Transverse colon (tissue), 4 donors: ENCODE results near the gene AVPR2. TPM values are rescaled to one million over a fixed set of nuclear protein-coding genes. Genes with fewer than 3 reads are reported as not detected.
A peak's percentile ranks its signal among the peaks of the same experiment; 100 is the strongest.

Experiments
- DNase-seq: peaks from one replicate; pipeline ENCODE4 v3.0.0-alpha.2; 2019
- H3K27ac ChIP-seq, 4 donors: fragments of 200-600 bp; sonication (generic); 2 replicates each; pipeline ENCODE4 v1.5.1; 2016 to 2018; ENCODE audit warnings: inconsistent platforms in 4 of 4
- H3K27me3 ChIP-seq: fragments of 200-600 bp; sonication (generic); 2 replicates; pipeline ENCODE4 v1.5.1; 2017; ENCODE audit warnings: inconsistent platforms
- H3K36me3 ChIP-seq, 4 donors: fragments of 200-600 bp; sonication (generic); 2 replicates each; pipeline ENCODE4 v1.5.1; 2017 to 2019; ENCODE audit warnings: inconsistent platforms in 4 of 4
- H3K4me1 ChIP-seq, 4 donors: fragments of 200-600 bp; sonication (generic); 2 replicates each; pipeline ENCODE4 v1.5.1; 2017 to 2020; ENCODE audit warnings: inconsistent platforms in 4 of 4
- H3K4me3 ChIP-seq, 4 donors: fragments of 200-600 bp; sonication (generic); 1 replicate in 1 of 4; 2 replicates in 3 of 4; pipeline versions ENCODE4 v1.5.1 to v1.6.1; 2017 to 2019; ENCODE audit warnings: inconsistent platforms in 4 of 4
- H3K9me3 ChIP-seq, 2 donors: fragments of 200-600 bp; sonication (generic); 2 replicates each; pipeline ENCODE4 v1.5.1; 2017 to 2019; ENCODE audit warnings: inconsistent platforms in 2 of 2
- EP300 ChIP-seq: sonication (generic); formaldehyde crosslinking; IDR thresholded peaks from one replicate; pipeline ENCODE4 v1.6.1; 2017; ENCODE audit warnings: antibody characterized with exemption, low read depth
- POLR2A ChIP-seq: fragments of 450-650 bp; IDR thresholded peaks from one replicate; pipeline ENCODE4 v1.6.1; 2016; ENCODE audit warnings: antibody characterized with exemption, mild to moderate bottlenecking, moderate library complexity
- POLR2AphosphoS5 ChIP-seq, 3 donors: sonication (generic); formaldehyde crosslinking; IDR thresholded peaks; one replicate each; pipeline ENCODE4 v1.6.1; 2016; ENCODE audit warnings: antibody characterized with exemption in 3 of 3
- WGBS, 2 donors: methylation state at CpG; one replicate each; pipeline ENCODE4 v1.1.5; 2018; ENCODE audit warnings: low coverage in 1 of 2; 5-methylcytosine and 5-hydroxymethylcytosine counted together
- in situ Hi-C, 4 donors: fragments of 200-750 bp; cut with MboI; loops; one replicate each; pipeline versions ENCODE4 v1.15.0 to v1.15.1; 2017; ENCODE audit warnings: low sequenced_read_pairs in 3 of 4, low pct_ligation_motif_present in 1 of 4, low pct_unique_long_range_greater_than_20kb in 1 of 4
- intact Hi-C: fragments of 100-400 bp; cut with DNase I; formaldehyde crosslinking; loops from one replicate; pipeline ENCODE4 v1.15.1; 2023; ENCODE audit warnings: low total_unique reads
- total RNA-seq, 4 donors: library from RNA; depleted of rRNA; stranded (reverse); fragments of >200 nt; gene quantifications; one replicate each; pipeline ENCODE4 v1.1.0, GENCODE V29; 2016
- TF ChIP-seq, protein P1 (sequence below), 5 experiments: fragments of 200-600 bp in 3 of 5; fragments of 450-650 bp in 2 of 5; sonication (generic) in 3 of 5; IDR thresholded peaks; 1 replicate in 2 of 5; 2 replicates in 3 of 5; pipeline ENCODE4 v1.5.1; 2016 to 2017; ENCODE audit warnings: antibody characterized with exemption in 5 of 5, inconsistent platforms in 3 of 5, mild to moderate bottlenecking in 2 of 5, moderate library complexity in 1 of 5

Gene AVPR2
- total RNA-seq, 4 donors from 2014 or later, result 0.41 to 72.2 (median 9.8) TPM; not detected in 1

DNA sequence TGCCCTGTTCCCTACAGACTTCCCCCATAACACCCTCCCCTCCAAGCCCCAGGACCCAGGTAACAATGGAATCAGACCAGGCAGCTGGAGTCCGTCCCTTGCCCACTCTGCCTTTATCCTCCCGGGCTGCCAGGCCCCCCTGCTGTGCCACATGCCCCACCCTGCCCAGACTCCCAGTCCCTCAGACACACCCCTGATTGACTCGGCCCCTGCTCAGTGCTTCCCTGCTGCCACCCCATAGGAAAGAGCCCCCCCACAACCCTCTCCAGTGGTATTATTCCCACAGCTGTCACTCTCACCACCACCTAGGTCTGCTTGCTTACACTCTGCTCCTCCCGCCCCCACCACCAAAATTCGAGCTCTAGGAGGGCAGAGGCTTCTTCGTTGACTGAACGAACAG, 35.1 kb downstream of the AVPR2 start:
- H3K9me3 ChIP-seq, result no peaks in the 10 kb centered on the region
- DNase-seq, result no peak
- H3K27me3 ChIP-seq, result no peaks in the 10 kb centered on the region
- in situ Hi-C loops, result loop anchor here in 1 of 4 donors (25.0 kb wide), 2 partner anchors 152 to 977 kb away; partner anchors contain the start of genes IDH3G, SRPK3 and SSR4
- H3K36me3 ChIP-seq, result no peaks in the 10 kb centered on the region
- WGBS, 2 donors, result 64% methylated on average over 7 of the region's 7 CpGs; no CpG with 5 or more reads in 1 of the 2 donors
- intact Hi-C loops, result no loop called here
- H3K4me3 ChIP-seq, result no peak overlapping the region
- H3K4me1 ChIP-seq, result peaks cover 3 to 10% (median 4%) of the 10 kb centered on the region in 4 donors
- TF ChIP-seq POLR2AphosphoS5 (IDR thresholded peaks at IDR 0.05) (no peak), POLR2A (no peak), EP300 (no peak)
- TF ChIP-seq, protein P1, sequence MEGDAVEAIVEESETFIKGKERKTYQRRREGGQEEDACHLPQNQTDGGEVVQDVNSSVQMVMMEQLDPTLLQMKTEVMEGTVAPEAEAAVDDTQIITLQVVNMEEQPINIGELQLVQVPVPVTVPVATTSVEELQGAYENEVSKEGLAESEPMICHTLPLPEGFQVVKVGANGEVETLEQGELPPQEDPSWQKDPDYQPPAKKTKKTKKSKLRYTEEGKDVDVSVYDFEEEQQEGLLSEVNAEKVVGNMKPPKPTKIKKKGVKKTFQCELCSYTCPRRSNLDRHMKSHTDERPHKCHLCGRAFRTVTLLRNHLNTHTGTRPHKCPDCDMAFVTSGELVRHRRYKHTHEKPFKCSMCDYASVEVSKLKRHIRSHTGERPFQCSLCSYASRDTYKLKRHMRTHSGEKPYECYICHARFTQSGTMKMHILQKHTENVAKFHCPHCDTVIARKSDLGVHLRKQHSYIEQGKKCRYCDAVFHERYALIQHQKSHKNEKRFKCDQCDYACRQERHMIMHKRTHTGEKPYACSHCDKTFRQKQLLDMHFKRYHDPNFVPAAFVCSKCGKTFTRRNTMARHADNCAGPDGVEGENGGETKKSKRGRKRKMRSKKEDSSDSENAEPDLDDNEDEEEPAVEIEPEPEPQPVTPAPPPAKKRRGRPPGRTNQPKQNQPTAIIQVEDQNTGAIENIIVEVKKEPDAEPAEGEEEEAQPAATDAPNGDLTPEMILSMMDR (IDR thresholded peaks at IDR 0.05), result no peak
- H3K27ac ChIP-seq, result no peak overlapping the region

DNA sequence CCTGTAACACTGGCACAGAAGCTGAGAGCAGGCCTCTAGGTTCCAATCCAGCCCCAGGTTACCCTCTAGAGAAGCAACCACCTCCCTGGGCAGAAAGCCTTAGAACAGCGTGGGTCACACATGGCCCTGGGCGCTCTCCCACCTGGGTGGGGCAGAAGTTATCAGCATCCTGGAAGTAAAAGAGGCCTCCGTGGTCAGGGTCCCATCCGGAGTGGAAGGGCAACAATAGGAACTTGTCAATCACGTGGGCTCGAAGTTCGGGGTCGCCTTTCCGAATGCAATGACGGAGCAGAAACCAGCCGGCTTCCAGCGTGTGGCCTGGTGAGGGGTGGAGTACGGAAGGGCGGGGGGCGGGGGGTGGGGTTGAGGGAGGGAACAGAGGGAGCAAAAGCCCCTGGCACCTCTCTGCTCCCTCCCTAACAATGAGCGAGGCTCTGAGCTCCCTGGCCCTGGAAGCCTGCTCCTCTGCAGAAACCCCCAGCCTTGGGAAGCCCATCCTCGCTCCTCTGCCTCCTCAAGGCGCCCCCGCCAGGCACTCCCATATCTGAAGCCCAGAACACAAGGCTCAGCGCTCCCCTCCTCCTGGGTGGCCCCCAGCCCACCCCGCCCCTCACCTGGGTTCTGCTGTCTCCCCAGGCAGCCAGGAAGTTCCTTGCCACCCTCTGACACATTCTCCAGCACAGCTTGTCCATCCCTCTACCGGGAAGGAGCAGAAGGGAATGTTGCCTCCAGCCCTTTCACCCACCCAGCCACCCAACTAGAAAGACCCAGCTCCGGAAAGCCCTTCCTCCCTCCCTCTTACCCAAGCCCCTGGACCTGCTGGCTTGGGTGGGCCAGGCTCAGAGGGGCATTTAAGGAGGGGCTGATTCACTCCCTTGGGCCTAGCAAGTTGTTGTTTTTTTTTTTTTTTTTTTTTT, 37.1 kb downstream of the AVPR2 start:
- intact Hi-C loops (no loop called here), in situ Hi-C loops (loop anchor here in 1 of 4 donors (25.0 kb wide), 2 partner anchors 154 to 979 kb away; partner anchors contain the start of genes IDH3G, SRPK3 and SSR4)
- Histone ChIP-seq H3K9me3 (no peaks in the 10 kb centered on the region), H3K4me1 (peaks cover 0 to 5% (median 0%) of the 10 kb centered on the region in 4 donors), H3K36me3 (no peaks in the 10 kb centered on the region), H3K27me3 (no peaks in the 10 kb centered on the region), H3K4me3 (no peak overlapping the region), H3K27ac (no peak overlapping the region)
- DNase-seq, result no peak
- TF ChIP-seq POLR2A, result no peak
- WGBS, 2 donors, result 66% methylated on average over 23 of the region's 23 CpGs; no CpG with 5 or more reads in 1 of the 2 donors

DNA sequence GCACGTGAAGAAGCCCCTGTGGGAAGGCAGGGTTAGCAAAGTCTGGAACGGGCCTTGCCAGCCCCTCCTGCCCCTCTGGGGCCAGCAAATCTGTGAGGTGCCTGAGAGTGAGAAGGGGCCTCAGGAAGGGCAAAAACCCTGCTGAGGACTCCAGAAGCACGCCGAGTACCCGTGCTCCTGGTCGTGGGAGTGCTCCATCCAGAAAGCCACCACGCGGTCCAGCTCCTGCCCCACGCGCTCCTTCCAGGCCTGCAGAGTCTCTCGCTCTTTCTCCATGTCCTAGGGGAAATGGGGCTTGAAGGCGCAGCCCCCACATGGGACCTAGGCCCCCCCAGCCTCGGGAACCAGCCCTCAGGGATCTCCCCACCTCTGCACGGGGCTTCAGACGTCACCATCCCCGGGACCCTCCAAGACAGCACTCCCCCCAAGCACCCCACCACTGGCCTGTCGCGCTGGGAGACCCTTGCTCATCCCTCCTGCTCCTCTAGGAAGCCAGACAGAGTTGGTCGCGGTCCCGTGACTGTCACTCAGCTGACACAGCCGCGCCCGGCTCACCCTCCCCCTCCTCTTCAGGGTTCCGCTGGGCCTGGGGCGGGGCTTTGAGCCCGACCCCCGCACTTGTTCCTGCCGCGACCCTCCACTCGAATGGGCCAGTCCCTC, 39.8 kb downstream of the AVPR2 start, which contains the start of gene RENBP:
RENBP (minus strand) TSS at position 504 of the 660 bp plus-strand sequence; CDS start at position 471, 33 bp downstream.
- WGBS, 2 donors, result 42% methylated on average over 29 of the region's 31 CpGs; no CpG with 5 or more reads in 1 of the 2 donors
- Histone ChIP-seq H3K27ac (peak within 1 kb of the TSS; percentile 25 to 63 (median 50)), H3K4me3 (peak within 1 kb of the TSS in 3 of 4 donors; percentile 21 to 42 (median 23)), H3K36me3 (no peaks in the 10 kb centered on the region), H3K27me3 (no peaks in the 10 kb centered on the region), H3K4me1 (peaks cover 0 to 8% (median 0%) of the 10 kb centered on the region in 4 donors), H3K9me3 (no peaks in the 10 kb centered on the region)
- intact Hi-C loops, result no loop called here
- in situ Hi-C loops, result loop anchor here in 1 of 4 donors (25.0 kb wide), 2 partner anchors 157 to 982 kb away; partner anchors contain the start of genes IDH3G, SRPK3 and SSR4
- DNase-seq, result peak; percentile 61
- TF ChIP-seq POLR2AphosphoS5 (IDR thresholded peaks at IDR 0.05) (no peak), EP300 (no peak), POLR2A (no peak)
- TF ChIP-seq, protein P1 (IDR thresholded peaks at IDR 0.05), result no peak

DNA sequence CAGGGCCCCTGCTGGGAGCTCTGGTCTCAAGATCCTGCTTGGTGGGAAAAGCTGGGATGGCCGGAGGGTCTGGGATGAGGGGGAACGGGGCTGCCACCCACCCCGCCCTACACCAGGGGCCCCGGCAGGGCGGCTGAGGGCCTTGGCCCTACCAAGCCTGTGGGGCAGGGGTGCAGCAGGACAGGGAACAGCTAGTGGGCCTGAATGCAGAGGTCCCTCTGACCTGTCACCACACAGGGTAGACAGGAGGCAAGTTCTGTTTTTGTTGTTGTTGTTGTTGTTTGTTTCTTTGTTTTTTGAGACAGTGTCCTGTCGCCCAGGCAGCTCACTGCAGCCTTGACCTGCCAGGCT, 40.3 kb downstream of the AVPR2 start:
- in situ Hi-C loops (loop anchor here in 1 of 4 donors (25.0 kb wide), 2 partner anchors 157 to 982 kb away; partner anchors contain the start of genes IDH3G, SRPK3 and SSR4), intact Hi-C loops (no loop called here)
- H3K27ac ChIP-seq, result peak overlapping the region in 3 of 4 donors; percentile 48 to 63 (median 51)
- WGBS, 2 donors, result 51% methylated on average over 3 of the region's 6 CpGs; no CpG with 5 or more reads in 1 of the 2 donors
- no peaks in the 10 kb centered on the region for H3K9me3 ChIP-seq
- H3K4me3 ChIP-seq, result peak overlapping the region in 2 of 4 donors; percentile 23 to 42
- H3K36me3 ChIP-seq, result no peaks in the 10 kb centered on the region
- H3K27me3 ChIP-seq, result no peaks in the 10 kb centered on the region
- TF ChIP-seq POLR2A, result no peak
- TF ChIP-seq, protein P1 (IDR thresholded peaks at IDR 0.05), result no peak
- no peak for TF ChIP-seq EP300
- TF ChIP-seq POLR2AphosphoS5 (IDR thresholded peaks at IDR 0.05), result no peak
- no peak for DNase-seq
- peaks cover 0 to 10% (median 0%) of the 10 kb centered on the region in 4 donors for H3K4me1 ChIP-seq
